Measurements from ENCODE around the gene FSTL5.

The FSTL5 gene

DNA sequence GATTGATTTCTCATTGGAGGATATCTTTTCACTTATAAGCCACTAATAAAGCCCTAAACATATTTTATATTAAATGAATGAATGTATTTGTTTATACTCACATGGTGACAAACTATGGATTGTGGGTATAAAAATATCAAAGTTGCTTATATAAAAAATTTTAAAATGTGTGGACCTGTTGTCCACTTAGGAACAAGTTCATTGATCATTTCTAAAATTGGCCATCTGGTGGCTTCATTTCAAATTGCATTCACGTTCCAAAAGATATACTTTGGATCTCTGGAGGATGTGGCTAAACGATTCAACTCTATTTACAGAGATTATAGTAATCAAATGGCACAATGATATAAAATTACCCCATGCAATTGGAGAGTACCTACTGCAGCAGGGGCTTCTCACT, 32.5 kb downstream of the FSTL5 start:
- TF ChIP-seq FOXP2 (optimal IDR thresholded peaks at IDR 0.05; ENCODE audit: borderline replicate concordance, extremely low read depth, extremely low read length, insufficient read depth) (no peak), TAF1 (IDR thresholded peaks at IDR 0.05; ENCODE audit: borderline replicate concordance, insufficient read depth, low read length) (no peak), POLR2AphosphoS5 (IDR thresholded peaks at IDR 0.05; ENCODE audit: low read depth, low read length) (no peak), REST (IDR thresholded peaks at IDR 0.05; ENCODE audit: insufficient read depth in 1 of 2, low read depth in 2 of 2, low read length in 2 of 2) (no peak), SIN3A (IDR thresholded peaks at IDR 0.05; ENCODE audit: borderline replicate concordance, insufficient read depth, low read length) (no peak)

DNA sequence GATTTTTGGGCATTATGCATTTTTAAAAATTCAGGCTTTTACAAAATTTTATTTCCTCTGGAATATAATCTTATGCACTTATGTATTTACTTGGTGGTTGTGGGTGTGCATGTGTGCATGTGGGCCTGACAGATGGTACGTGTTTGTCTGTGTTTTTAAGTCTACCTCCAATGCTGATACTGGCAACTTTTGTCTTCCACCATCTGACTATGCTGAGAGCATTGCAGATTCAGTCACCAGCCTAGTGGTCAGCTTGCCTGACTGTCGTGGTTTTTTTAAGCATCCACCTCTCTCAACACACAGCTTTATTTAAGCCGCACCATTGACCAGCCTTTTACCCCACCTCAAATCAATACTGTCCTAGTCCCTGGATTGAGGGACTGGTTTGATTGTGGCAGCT, 37.1 kb downstream of the FSTL5 start:
- TF ChIP-seq REST (IDR thresholded peaks at IDR 0.05; ENCODE audit: insufficient read depth in 1 of 2, low read depth in 2 of 2, low read length in 2 of 2), result no peak
- no peak for TF ChIP-seq TAF1 (IDR thresholded peaks at IDR 0.05; ENCODE audit: borderline replicate concordance, insufficient read depth, low read length)
- TF ChIP-seq POLR2AphosphoS5 (IDR thresholded peaks at IDR 0.05; ENCODE audit: low read depth, low read length), result no peak

GRCh38 chr4:162117051-162117450, 46.7 kb downstream of the FSTL5 start:
- TF ChIP-seq SIN3A (IDR thresholded peaks at IDR 0.05; ENCODE audit: borderline replicate concordance, insufficient read depth, low read length) (no peak), FOXP2 (optimal IDR thresholded peaks at IDR 0.05; ENCODE audit: borderline replicate concordance, extremely low read depth, extremely low read length, insufficient read depth) (no peak)

- no peak for TF ChIP-seq FOXP2 (optimal IDR thresholded peaks at IDR 0.05; ENCODE audit: borderline replicate concordance, extremely low read depth, extremely low read length, insufficient read depth)
Measured at GRCh38 chr4:162116095-162116779, 47.6 kb downstream of the FSTL5 start.

DNA sequence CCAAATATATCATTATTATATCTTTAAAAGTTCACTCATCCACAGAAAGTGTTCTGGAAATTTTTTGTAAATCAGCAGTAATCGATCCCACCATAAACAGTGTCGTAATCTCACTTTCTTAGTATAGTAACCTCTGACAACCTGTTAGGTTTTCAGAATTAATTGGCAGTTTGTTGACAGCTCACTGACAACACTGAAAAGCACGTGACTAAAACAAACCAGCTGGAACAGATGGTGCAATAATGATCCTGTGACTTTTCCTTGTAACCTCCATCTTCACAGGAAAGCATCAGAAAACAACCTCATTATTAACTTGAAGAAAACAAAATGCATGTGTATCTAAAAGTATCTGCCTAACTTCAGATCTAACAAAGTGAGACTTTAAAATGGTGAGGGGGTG, 48.5 kb downstream of the FSTL5 start:
- no peak for TF ChIP-seq FOXP2 (optimal IDR thresholded peaks at IDR 0.05; ENCODE audit: borderline replicate concordance, extremely low read depth, extremely low read length, insufficient read depth)

DNA sequence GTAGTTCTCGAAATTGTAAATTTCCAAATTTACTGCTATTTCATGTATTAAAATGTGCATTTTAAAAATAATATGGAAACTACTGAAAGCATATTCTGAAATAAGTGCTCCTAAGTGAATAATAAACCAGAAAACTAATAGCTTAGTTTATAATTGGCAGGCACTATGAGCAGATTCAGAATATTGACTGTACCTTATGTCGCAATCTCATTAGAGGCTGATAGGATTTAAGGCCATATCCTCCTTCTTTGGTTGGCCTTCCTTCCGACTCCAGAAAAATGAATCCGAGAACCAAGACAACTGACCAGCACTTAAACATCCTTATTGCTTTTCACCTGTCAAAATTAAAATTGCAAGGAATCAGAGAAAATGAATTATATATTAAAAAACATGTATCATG, 52.7 kb downstream of the FSTL5 start:
- TF ChIP-seq POLR2AphosphoS5 (IDR thresholded peaks at IDR 0.05; ENCODE audit: low read depth, low read length), result no peak
- no peak for TF ChIP-seq REST (IDR thresholded peaks at IDR 0.05; ENCODE audit: insufficient read depth in 1 of 2, low read depth in 2 of 2, low read length in 2 of 2)
- TF ChIP-seq SIN3A (IDR thresholded peaks at IDR 0.05; ENCODE audit: borderline replicate concordance, insufficient read depth, low read length), result no peak
- no peak for TF ChIP-seq TAF1 (IDR thresholded peaks at IDR 0.05; ENCODE audit: borderline replicate concordance, insufficient read depth, low read length)
- no peak for TF ChIP-seq FOXP2 (optimal IDR thresholded peaks at IDR 0.05; ENCODE audit: borderline replicate concordance, extremely low read depth, extremely low read length, insufficient read depth)

DNA sequence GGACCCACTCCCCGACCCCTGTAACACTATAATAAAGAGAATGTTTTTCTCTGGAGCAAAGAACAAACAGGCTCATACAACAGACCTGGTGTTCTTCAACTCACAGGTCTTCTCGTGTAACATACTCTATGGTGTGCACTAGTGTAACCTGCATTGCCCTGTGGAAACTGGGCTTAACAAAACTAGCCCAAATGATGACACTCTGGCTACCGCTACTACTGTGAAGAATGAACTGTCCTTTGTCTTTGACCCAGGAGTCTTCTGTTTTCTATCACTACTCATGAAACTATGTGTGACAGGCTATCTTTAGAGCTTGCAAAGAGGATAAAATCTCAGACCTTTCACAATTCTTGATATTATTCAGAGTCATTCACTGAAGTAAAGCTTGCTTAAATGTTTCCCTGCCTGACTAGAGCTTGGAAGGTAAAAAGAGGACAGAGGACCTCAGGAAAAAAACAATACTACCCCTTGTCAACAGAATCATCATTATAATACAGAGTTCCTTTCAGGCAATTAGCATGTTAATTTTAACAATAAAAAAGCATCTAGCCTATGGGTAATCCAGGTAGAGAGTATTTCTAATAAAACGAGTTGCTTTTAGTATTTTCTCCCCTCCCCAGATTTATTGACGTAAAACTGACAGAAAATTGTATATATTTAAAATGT, 59.2 kb downstream of the FSTL5 start:
- TF ChIP-seq POLR2AphosphoS5 (IDR thresholded peaks at IDR 0.05; ENCODE audit: low read depth, low read length), result no peak
- TF ChIP-seq SIN3A (IDR thresholded peaks at IDR 0.05; ENCODE audit: borderline replicate concordance, insufficient read depth, low read length), result no peak
- TF ChIP-seq REST (IDR thresholded peaks at IDR 0.05; ENCODE audit: insufficient read depth in 1 of 2, low read depth in 2 of 2, low read length in 2 of 2), result no peak
- no peak for TF ChIP-seq FOXP2 (optimal IDR thresholded peaks at IDR 0.05; ENCODE audit: borderline replicate concordance, extremely low read depth, extremely low read length, insufficient read depth)
- TF ChIP-seq TAF1 (IDR thresholded peaks at IDR 0.05; ENCODE audit: borderline replicate concordance, insufficient read depth, low read length), result no peak
